ENCODE data around the gene SLC16A12.

DNA sequence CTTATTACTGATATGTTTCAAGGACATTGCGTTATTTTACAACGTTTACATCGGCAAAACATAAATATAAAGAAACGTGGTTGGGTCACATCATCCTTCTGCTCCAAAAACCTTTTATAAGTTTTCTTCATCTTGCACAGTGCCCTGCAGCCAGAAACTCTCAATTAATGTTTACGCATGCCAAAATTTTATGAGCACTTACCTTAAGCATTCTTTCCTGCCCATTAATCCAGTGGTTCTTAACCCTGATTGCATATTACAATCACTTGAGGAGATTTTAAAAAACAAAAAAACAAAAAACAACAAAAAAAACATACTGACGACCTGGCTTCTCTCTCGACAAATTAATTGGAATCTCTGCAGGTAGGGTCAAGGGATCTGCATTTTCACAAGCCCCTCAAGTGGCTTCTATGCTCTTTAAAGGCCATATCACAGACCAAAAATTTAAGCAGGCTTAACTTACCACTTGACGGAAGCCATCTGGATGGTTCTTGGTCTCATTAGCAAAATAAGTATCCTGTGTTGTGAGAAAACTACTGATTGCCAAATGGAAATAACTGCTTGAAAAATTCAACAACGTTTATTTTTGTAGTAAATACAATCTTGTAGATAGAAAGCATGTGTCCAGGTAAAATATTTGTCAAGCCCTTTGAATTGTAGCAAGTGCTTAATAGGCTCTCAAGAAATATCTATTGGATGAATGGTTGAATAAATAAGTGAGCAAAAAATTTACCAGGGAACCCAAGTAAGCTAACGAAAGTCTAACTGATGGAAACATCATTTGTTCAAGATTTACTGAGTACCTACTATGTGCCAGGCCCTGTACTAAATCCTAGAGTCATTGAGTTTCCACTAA is 30.9 kb upstream of the SLC16A12 start:
- TF ChIP-seq, protein P1, sequence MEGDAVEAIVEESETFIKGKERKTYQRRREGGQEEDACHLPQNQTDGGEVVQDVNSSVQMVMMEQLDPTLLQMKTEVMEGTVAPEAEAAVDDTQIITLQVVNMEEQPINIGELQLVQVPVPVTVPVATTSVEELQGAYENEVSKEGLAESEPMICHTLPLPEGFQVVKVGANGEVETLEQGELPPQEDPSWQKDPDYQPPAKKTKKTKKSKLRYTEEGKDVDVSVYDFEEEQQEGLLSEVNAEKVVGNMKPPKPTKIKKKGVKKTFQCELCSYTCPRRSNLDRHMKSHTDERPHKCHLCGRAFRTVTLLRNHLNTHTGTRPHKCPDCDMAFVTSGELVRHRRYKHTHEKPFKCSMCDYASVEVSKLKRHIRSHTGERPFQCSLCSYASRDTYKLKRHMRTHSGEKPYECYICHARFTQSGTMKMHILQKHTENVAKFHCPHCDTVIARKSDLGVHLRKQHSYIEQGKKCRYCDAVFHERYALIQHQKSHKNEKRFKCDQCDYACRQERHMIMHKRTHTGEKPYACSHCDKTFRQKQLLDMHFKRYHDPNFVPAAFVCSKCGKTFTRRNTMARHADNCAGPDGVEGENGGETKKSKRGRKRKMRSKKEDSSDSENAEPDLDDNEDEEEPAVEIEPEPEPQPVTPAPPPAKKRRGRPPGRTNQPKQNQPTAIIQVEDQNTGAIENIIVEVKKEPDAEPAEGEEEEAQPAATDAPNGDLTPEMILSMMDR (IDR thresholded peaks at IDR 0.05 in 8 of 11, conservative IDR thresholded peaks at IDR 0.05 in 3 of 11), result no peak
- no peak for TF ChIP-seq POLR2A (IDR thresholded peaks at IDR 0.05)

Data from spleen (tissue), 7 donors.